ENCODE results near the gene DYNLRB2. TPM values are rescaled to one million over a fixed set of nuclear protein-coding genes. Genes with fewer than 3 reads are reported as not detected.

DYNLRB2 gene
- total and polyA plus RNA-seq, 4 donors, result 0.58 to 0.92 TPM; not detected in 2

DNA sequence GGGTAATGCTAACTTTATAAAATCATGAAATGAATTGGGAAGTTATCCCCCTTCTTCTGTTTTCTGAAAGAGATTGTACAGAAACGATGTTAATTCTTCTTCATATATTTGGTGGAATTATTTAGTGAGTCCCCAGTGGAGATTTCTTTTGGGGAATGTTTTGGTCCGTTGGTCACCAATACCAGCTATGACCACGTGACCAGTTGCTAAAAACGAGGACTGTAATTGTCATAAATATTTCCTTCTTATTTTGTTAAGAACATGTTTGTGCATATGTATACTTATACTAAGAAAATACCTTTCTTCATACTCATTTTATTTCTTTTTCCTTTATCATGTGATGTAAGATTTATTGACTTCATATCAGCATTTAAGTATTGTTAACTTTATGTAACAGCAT lies 10.3 kb upstream of the DYNLRB2 start:
- WGBS, result 77% methylated on average over 4 of the region's 4 CpGs
- Histone ChIP-seq H3K4me1 (ENCODE audit: control insufficient read depth in 4 of 4, insufficient read depth in 4 of 4, low read length in 3 of 4) (peaks cover 0 to 3% (median 0%) of the 10 kb centered on the region in 4 donors), H3K27me3 (ENCODE audit: control insufficient read depth in 4 of 4, insufficient read depth in 4 of 4, low read length in 3 of 4) (no peaks in the 10 kb centered on the region), H3K9me3 (ENCODE audit: control insufficient read depth in 4 of 4, low read length in 3 of 4) (no peaks in the 10 kb centered on the region), H3K36me3 (ENCODE audit: control insufficient read depth in 4 of 4, insufficient read depth in 3 of 4, low read depth in 1 of 4, low read length in 3 of 4) (no peaks in the 10 kb centered on the region), H3K27ac (ENCODE audit: low read depth in 1 of 2, low read length in 2 of 2) (no peak overlapping the region), H3K4me3 (ENCODE audit: low read depth in 1 of 3, low read length in 3 of 3) (no peak overlapping the region), H3K9ac (ENCODE audit: low read depth in 1 of 2, low read length in 2 of 2) (no peak overlapping the region)
- TF ChIP-seq RXRA (IDR thresholded peaks at IDR 0.05), result no peak
- TF ChIP-seq, protein P1, sequence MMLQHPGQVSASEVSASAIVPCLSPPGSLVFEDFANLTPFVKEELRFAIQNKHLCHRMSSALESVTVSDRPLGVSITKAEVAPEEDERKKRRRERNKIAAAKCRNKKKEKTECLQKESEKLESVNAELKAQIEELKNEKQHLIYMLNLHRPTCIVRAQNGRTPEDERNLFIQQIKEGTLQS (IDR thresholded peaks at IDR 0.05), result no peak
- no peak for DNase-seq (ENCODE audit: low spot score)

DNA sequence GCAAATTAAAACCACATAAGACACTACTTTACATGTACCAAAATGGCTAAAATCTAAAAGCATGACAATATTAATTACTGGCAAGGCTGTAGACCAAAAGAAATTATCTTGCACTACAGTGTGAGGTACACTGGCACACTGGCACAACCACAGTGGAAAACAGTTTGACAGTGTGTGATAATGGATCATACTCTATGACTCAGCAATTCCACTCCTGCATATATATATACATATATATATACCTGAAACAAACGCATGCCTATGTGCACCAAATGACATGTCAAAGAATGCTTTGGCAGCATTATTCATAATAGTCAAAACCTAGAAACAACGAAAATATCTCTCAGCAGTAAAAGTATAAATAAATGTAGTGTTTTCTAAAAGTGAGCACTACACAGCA lies 4.6 kb upstream of the DYNLRB2 start:
- H3K4me1 ChIP-seq (ENCODE audit: control insufficient read depth in 4 of 4, insufficient read depth in 4 of 4, low read length in 3 of 4), result peaks cover under 1 to 10% (median 3%) of the 10 kb centered on the region in 4 donors
- no peak overlapping the region for H3K9ac ChIP-seq (ENCODE audit: low read depth in 1 of 2, low read length in 2 of 2)
- H3K9me3 ChIP-seq (ENCODE audit: control insufficient read depth in 4 of 4, low read length in 3 of 4), result no peaks in the 10 kb centered on the region
- no peaks in the 10 kb centered on the region for H3K36me3 ChIP-seq (ENCODE audit: control insufficient read depth in 4 of 4, insufficient read depth in 3 of 4, low read depth in 1 of 4, low read length in 3 of 4)
- H3K27ac ChIP-seq (ENCODE audit: low read depth in 1 of 2, low read length in 2 of 2), result no peak overlapping the region
- no peak for DNase-seq (ENCODE audit: low spot score)
- no peaks in the 10 kb centered on the region for H3K27me3 ChIP-seq (ENCODE audit: control insufficient read depth in 4 of 4, insufficient read depth in 4 of 4, low read length in 3 of 4)
- TF ChIP-seq GABPA (IDR thresholded peaks at IDR 0.05 in 1 of 2, conservative IDR thresholded peaks at IDR 0.05 in 1 of 2), result no peak
- TF ChIP-seq, protein P2, sequence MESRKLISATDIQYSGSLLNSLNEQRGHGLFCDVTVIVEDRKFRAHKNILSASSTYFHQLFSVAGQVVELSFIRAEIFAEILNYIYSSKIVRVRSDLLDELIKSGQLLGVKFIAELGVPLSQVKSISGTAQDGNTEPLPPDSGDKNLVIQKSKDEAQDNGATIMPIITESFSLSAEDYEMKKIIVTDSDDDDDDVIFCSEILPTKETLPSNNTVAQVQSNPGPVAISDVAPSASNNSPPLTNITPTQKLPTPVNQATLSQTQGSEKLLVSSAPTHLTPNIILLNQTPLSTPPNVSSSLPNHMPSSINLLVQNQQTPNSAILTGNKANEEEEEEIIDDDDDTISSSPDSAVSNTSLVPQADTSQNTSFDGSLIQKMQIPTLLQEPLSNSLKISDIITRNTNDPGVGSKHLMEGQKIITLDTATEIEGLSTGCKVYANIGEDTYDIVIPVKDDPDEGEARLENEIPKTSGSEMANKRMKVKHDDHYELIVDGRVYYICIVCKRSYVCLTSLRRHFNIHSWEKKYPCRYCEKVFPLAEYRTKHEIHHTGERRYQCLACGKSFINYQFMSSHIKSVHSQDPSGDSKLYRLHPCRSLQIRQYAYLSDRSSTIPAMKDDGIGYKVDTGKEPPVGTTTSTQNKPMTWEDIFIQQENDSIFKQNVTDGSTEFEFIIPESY (IDR thresholded peaks at IDR 0.05), result no peak
- TF ChIP-seq, protein P1 (IDR thresholded peaks at IDR 0.05), result no peak
- TF ChIP-seq SP1 (IDR thresholded peaks at IDR 0.05), result no peak
- TF ChIP-seq YY1 (IDR thresholded peaks at IDR 0.05), result no peak
- TF ChIP-seq, protein P3, sequence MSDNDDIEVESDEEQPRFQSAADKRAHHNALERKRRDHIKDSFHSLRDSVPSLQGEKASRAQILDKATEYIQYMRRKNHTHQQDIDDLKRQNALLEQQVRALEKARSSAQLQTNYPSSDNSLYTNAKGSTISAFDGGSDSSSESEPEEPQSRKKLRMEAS (IDR thresholded peaks at IDR 0.05), result no peak
- no peak for TF ChIP-seq HNF4G (IDR thresholded peaks at IDR 0.05)
- no peak for TF ChIP-seq FOXA1 (IDR thresholded peaks at IDR 0.05)
- TF ChIP-seq RAD21 (IDR thresholded peaks at IDR 0.05), result no peak
- no peak for TF ChIP-seq EGR1 (IDR thresholded peaks at IDR 0.05; ENCODE audit: low read depth in 2 of 2)
- TF ChIP-seq RXRA (IDR thresholded peaks at IDR 0.05), result no peak
- TF ChIP-seq JUND (IDR thresholded peaks at IDR 0.05), result no peak
- no peak for TF ChIP-seq NR2F2 (IDR thresholded peaks at IDR 0.05)
- no peak for TF ChIP-seq TAF1 (conservative IDR thresholded peaks at IDR 0.05)
- TF ChIP-seq FOXA2 (IDR thresholded peaks at IDR 0.05), result no peak
- TF ChIP-seq HNF4A (conservative IDR thresholded peaks at IDR 0.05), result no peak
- TF ChIP-seq, protein P4, sequence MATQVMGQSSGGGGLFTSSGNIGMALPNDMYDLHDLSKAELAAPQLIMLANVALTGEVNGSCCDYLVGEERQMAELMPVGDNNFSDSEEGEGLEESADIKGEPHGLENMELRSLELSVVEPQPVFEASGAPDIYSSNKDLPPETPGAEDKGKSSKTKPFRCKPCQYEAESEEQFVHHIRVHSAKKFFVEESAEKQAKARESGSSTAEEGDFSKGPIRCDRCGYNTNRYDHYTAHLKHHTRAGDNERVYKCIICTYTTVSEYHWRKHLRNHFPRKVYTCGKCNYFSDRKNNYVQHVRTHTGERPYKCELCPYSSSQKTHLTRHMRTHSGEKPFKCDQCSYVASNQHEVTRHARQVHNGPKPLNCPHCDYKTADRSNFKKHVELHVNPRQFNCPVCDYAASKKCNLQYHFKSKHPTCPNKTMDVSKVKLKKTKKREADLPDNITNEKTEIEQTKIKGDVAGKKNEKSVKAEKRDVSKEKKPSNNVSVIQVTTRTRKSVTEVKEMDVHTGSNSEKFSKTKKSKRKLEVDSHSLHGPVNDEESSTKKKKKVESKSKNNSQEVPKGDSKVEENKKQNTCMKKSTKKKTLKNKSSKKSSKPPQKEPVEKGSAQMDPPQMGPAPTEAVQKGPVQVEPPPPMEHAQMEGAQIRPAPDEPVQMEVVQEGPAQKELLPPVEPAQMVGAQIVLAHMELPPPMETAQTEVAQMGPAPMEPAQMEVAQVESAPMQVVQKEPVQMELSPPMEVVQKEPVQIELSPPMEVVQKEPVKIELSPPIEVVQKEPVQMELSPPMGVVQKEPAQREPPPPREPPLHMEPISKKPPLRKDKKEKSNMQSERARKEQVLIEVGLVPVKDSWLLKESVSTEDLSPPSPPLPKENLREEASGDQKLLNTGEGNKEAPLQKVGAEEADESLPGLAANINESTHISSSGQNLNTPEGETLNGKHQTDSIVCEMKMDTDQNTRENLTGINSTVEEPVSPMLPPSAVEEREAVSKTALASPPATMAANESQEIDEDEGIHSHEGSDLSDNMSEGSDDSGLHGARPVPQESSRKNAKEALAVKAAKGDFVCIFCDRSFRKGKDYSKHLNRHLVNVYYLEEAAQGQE (IDR thresholded peaks at IDR 0.05), result no peak
- TF ChIP-seq, protein P5, sequence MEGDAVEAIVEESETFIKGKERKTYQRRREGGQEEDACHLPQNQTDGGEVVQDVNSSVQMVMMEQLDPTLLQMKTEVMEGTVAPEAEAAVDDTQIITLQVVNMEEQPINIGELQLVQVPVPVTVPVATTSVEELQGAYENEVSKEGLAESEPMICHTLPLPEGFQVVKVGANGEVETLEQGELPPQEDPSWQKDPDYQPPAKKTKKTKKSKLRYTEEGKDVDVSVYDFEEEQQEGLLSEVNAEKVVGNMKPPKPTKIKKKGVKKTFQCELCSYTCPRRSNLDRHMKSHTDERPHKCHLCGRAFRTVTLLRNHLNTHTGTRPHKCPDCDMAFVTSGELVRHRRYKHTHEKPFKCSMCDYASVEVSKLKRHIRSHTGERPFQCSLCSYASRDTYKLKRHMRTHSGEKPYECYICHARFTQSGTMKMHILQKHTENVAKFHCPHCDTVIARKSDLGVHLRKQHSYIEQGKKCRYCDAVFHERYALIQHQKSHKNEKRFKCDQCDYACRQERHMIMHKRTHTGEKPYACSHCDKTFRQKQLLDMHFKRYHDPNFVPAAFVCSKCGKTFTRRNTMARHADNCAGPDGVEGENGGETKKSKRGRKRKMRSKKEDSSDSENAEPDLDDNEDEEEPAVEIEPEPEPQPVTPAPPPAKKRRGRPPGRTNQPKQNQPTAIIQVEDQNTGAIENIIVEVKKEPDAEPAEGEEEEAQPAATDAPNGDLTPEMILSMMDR (IDR thresholded peaks at IDR 0.05; ENCODE audit: low read depth, low read length, missing input control), result no peak
- no peak overlapping the region for H3K4me3 ChIP-seq (ENCODE audit: low read depth in 1 of 3, low read length in 3 of 3)
- WGBS, result 68% methylated on average over 2 of the region's 2 CpGs
